PFSK-1 (cell line): ENCODE measurements around the gene PDK2.

ENCODE experiments used
- FOXP2 ChIP-seq: optimal IDR thresholded peaks from 2 replicates; pipeline ENCODE3; 2011; ENCODE audit warnings: borderline replicate concordance, control low read depth, inconsistent platforms; ENCODE audit not compliant: insufficient read depth; ENCODE audit errors: extremely low read length, extremely low read depth
- POLR2AphosphoS5 ChIP-seq: IDR thresholded peaks from 2 replicates; pipeline ENCODE4 v1.6.1; 2012; ENCODE audit warnings: low read depth, mild to moderate bottlenecking, control low read depth, low read length, moderate library complexity
- SIN3A ChIP-seq: IDR thresholded peaks from 2 replicates; pipeline ENCODE4 v1.6.1; 2012; ENCODE audit warnings: mild to moderate bottlenecking, low read length, moderate library complexity, borderline replicate concordance; ENCODE audit not compliant: insufficient read depth
- TAF1 ChIP-seq: IDR thresholded peaks from 2 replicates; pipeline ENCODE4 v1.6.1; 2012; ENCODE audit warnings: low read length, control low read depth, borderline replicate concordance; ENCODE audit not compliant: insufficient read depth
- TF ChIP-seq, protein P1 (sequence below), 2 experiments: IDR thresholded peaks; 2 replicates each; pipeline versions ENCODE4 v1.6.1 to v1.8.0; 2011 to 2012; ENCODE audit warnings: low read depth in 2 of 2, low read length in 2 of 2, control low read depth in 1 of 2, inconsistent platforms in 1 of 2, mild to moderate bottlenecking in 1 of 2, moderate library complexity in 1 of 2; ENCODE audit not compliant: insufficient read depth in 1 of 2

Gene PDK2

DNA sequence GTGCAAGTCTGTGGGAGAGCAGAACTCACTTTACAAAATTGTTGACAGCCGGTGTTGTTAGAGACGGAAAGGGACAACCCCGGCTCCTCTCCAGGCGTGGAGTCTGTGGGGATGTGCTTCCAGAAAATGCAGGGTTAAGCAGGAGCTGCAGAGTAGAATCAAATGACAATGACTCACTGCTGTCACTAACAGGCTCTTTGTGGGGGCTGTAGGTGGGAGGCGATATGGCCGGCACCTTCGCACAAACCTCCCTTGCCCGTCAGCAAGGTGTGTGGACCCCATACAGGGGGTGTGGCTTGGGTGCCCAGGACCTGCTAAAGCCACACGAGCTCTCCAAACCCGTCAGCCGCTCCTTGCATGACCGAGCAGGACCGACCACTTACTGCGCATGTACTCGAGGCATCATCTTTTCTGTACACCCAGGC, 5.8 kb downstream of the PDK2 start:
- no peak for TF ChIP-seq TAF1
- no peak for TF ChIP-seq FOXP2
- no peak for TF ChIP-seq SIN3A
- TF ChIP-seq POLR2AphosphoS5, result no peak
- TF ChIP-seq, protein P1, sequence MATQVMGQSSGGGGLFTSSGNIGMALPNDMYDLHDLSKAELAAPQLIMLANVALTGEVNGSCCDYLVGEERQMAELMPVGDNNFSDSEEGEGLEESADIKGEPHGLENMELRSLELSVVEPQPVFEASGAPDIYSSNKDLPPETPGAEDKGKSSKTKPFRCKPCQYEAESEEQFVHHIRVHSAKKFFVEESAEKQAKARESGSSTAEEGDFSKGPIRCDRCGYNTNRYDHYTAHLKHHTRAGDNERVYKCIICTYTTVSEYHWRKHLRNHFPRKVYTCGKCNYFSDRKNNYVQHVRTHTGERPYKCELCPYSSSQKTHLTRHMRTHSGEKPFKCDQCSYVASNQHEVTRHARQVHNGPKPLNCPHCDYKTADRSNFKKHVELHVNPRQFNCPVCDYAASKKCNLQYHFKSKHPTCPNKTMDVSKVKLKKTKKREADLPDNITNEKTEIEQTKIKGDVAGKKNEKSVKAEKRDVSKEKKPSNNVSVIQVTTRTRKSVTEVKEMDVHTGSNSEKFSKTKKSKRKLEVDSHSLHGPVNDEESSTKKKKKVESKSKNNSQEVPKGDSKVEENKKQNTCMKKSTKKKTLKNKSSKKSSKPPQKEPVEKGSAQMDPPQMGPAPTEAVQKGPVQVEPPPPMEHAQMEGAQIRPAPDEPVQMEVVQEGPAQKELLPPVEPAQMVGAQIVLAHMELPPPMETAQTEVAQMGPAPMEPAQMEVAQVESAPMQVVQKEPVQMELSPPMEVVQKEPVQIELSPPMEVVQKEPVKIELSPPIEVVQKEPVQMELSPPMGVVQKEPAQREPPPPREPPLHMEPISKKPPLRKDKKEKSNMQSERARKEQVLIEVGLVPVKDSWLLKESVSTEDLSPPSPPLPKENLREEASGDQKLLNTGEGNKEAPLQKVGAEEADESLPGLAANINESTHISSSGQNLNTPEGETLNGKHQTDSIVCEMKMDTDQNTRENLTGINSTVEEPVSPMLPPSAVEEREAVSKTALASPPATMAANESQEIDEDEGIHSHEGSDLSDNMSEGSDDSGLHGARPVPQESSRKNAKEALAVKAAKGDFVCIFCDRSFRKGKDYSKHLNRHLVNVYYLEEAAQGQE (IDR thresholded peaks at IDR 0.05; ENCODE audit: insufficient read depth in 1 of 2, low read depth in 2 of 2, low read length in 2 of 2), result no peak

DNA sequence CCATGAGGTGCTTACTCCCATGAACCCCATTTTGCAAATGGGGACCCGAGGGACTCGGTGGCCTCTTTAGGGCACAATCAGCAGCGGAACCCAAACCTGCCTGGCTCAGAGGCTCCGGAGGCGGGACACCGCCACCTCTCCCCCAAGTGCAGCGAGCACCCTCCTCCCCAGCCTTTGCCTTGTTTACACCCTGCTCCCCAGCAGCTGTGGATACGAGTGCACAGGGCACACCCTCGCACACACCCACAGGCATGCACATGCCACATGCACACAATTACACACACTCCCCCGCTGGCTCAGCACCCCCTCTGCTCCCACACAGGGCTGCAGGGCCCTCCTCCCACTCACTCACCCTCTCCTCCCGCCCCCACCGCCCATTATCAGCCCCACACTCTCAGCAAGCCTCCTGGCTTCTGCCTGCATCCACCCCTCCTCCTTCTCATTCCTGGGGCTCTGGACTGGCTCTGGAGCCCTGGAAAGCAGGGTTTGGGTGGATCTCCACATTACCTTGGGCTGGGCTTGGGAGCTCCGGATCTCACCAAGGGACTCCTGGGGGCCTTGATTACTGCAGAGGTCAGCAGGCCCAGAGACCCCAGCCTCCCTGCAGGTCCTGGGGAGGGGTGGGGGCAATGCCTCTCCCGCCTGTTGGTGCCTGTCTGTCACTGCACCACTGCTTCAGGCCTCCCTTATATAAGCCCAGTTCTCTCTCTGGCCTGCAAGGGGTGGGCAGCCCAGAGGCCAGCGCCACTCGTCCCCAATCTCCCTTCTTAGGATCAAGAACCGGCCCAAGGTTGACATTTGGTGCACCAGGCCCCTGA, 6.4 kb downstream of the PDK2 start:
- TF ChIP-seq TAF1, result no peak
- TF ChIP-seq, protein P1 (IDR thresholded peaks at IDR 0.05; ENCODE audit: insufficient read depth in 1 of 2, low read depth in 2 of 2, low read length in 2 of 2), result no peak
- no peak for TF ChIP-seq POLR2AphosphoS5
- TF ChIP-seq SIN3A, result no peak
- no peak for TF ChIP-seq FOXP2

DNA sequence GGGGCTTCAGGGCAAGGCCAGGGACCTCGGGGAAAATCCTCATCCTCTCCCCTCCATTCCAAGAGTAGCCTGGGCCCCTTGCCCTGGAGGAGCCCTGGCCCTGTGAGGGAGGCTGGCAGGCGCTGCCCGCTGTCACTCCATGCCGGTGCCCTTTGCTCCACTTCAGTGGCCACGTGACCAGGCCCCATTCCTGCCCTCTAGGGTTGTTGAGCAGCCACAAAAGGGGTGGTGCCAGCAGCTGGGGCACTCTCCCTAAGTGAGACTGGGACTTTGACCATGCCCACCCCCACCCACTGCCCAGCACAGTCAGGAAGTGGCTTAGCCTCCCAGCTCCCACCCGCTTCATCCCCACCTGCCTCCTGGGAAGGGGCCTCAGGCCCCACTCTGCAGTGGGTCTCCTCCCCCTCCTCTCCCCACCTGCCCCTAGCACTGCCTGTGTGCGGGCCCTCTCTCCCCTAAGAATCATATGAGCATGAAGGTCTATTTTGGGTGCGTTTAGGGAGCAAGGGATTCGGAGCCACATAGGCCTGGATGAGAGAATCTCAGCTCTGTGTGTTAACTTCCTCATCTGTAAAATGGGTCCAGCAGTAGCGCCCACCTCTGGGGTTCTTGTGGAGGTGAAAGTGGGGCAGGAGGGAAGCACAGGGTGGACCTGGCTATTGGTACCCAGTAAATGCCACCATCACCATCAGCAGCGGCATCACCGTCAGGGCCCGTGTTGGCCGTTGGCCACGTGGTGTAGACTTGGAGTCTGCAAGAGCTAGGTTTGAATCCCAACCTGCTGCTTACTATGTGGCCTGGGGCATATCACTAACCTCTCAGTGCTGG, 7.2 kb downstream of the PDK2 start:
- TF ChIP-seq SIN3A, result no peak
- TF ChIP-seq, protein P1 (IDR thresholded peaks at IDR 0.05; ENCODE audit: insufficient read depth in 1 of 2, low read depth in 2 of 2, low read length in 2 of 2), result no peak
- no peak for TF ChIP-seq FOXP2

DNA sequence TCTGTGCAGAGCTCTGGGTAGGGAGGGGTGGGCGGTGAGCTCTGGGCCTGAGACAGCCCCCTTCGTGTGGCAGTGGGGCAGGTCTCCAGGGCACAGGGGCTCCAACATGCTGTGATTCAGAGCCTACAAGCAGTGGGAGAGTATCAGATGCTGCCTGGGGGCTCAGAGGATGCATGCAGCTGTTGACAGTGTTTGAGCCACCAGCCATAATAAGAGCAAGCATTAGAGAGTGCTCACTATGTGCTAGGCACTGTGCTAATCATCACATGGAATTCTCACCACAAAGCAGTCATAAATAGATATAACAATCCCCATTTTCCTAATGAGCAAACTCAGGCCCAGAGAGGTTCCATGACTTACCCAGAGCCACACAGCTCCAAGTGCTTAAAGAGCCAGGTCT, 8.1 kb downstream of the PDK2 start:
- no peak for TF ChIP-seq TAF1
- TF ChIP-seq FOXP2, result no peak
- no peak for TF ChIP-seq POLR2AphosphoS5
- TF ChIP-seq, protein P1 (IDR thresholded peaks at IDR 0.05; ENCODE audit: insufficient read depth in 1 of 2, low read depth in 2 of 2, low read length in 2 of 2), result no peak
- no peak for TF ChIP-seq SIN3A
